Astrocyte of the cerebellum (primary cell): ENCODE measurements around the gene TIAM1.

ENCODE experiments used
- DNase-seq: peaks from one replicate; pipeline ENCODE4 v3.0.0-alpha.2; 2011; ENCODE audit warnings: low read depth
- H3K4me3 ChIP-seq: 2 replicates; pipeline ENCODE4 v1.5.1; 2011; ENCODE audit warnings: mild to moderate bottlenecking, low read depth, low read length, moderate library complexity
- CTCF ChIP-seq: IDR thresholded peaks from 2 replicates; pipeline ENCODE4 v1.5.1; 2012; ENCODE audit warnings: low read length, low read depth, moderate library complexity, mild to moderate bottlenecking; ENCODE audit errors: missing control alignments
- in situ Hi-C: cut with HindIII; loops from 2 replicates; pipeline ENCODE4 v1.10.0; 2017; ENCODE audit warnings: low sequenced_read_pairs

Gene TIAM1

GRCh38 chr21:31267644-31268043 lies 76.4 kb downstream of the TIAM1 start:
- H3K4me3 ChIP-seq: no peak overlapping the region
- DNase-seq: no peak
- in situ Hi-C loops: no loop called here

GRCh38 chr21:31266241-31266640 lies 77.8 kb downstream of the TIAM1 start:
- in situ Hi-C loops: no loop called here
- H3K4me3 ChIP-seq: no peak overlapping the region
- TF ChIP-seq CTCF: no peak
- DNase-seq: no peak

More at GRCh38 chr21:31267644-31268043, 76.4 kb downstream of the TIAM1 start:
- TF ChIP-seq CTCF: no peak

- DNase-seq: no peak
- no peak overlapping the region for H3K4me3 ChIP-seq
- in situ Hi-C loops: no loop called here
- TF ChIP-seq CTCF: no peak
Observed at GRCh38 chr21:31265366-31266013, 78.6 kb downstream of the TIAM1 start.

- in situ Hi-C loops: no loop called here
- no peak overlapping the region for H3K4me3 ChIP-seq
- TF ChIP-seq CTCF: no peak
- DNase-seq: no peak
Observed at GRCh38 chr21:31264574-31264973, 79.5 kb downstream of the TIAM1 start.

- TF ChIP-seq CTCF: no peak
- in situ Hi-C loops: no loop called here
- no peak for DNase-seq
- no peak overlapping the region for H3K4me3 ChIP-seq
Observed at GRCh38 chr21:31262728-31263127, 81.3 kb downstream of the TIAM1 start.

- no peak for DNase-seq
- TF ChIP-seq CTCF: no peak
- H3K4me3 ChIP-seq: no peak overlapping the region
- in situ Hi-C loops: no loop called here
Observed at GRCh38 chr21:31261759-31262158, 82.3 kb downstream of the TIAM1 start.
